Loucy (cell line): ENCODE results near the gene KIFC3.
"Not testable (repeated sequence)": the region's sequence is repeated elsewhere in the genome, so short reads cannot be mapped to it uniquely, and the experiment has no call there.

ENCODE experiments used
- H2AFZ ChIP-seq: fragments of 200-600 bp; sonication (generic); 2 replicates; pipeline ENCODE4 v1.6.0; 2016; ENCODE audit warnings: antibody characterized with exemption, mild to moderate bottlenecking, low read length, moderate library complexity
- H3F3A ChIP-seq: fragments of 200-600 bp; 2 replicates; pipeline ENCODE4 v1.6.0; 2016; ENCODE audit warnings: antibody characterized with exemption, low read depth, mild to moderate bottlenecking
- H3K27me3 ChIP-seq: fragments of 200-600 bp; sonication (generic); 2 replicates; pipeline ENCODE4 v1.6.1; 2014; ENCODE audit warnings: low read length, mild to moderate bottlenecking; ENCODE audit not compliant: insufficient read depth, poor library complexity, severe bottlenecking
- H3K36me3 ChIP-seq: fragments of 200-600 bp; sonication (generic); 2 replicates; pipeline ENCODE4 v1.6.1; 2016; ENCODE audit warnings: low read length; ENCODE audit not compliant: insufficient read depth
- H3K4me1 ChIP-seq: fragments of 200-600 bp; sonication (generic); 2 replicates; pipeline ENCODE4 v1.5.1; 2014; ENCODE audit warnings: low read length, mild to moderate bottlenecking; ENCODE audit not compliant: insufficient read depth, poor library complexity, severe bottlenecking
- H3K4me2 ChIP-seq: fragments of 200-600 bp; sonication (generic); 2 replicates; pipeline ENCODE4 v1.6.0; 2014; ENCODE audit warnings: antibody characterized with exemption, low read length, low read depth, mild to moderate bottlenecking; ENCODE audit not compliant: poor library complexity, severe bottlenecking
- H3K4me3 ChIP-seq: fragments of 200-600 bp; sonication (generic); 2 replicates; pipeline ENCODE4 v1.5.1; 2014; ENCODE audit warnings: low read length, mild to moderate bottlenecking, mixed read lengths; ENCODE audit not compliant: poor library complexity, severe bottlenecking
- H3K79me2 ChIP-seq: fragments of 200-600 bp; sonication (generic); 2 replicates; pipeline ENCODE4 v1.6.1; 2014; ENCODE audit warnings: low read length; ENCODE audit not compliant: insufficient read depth
- H3K9ac ChIP-seq: fragments of 200-600 bp; sonication (generic); 2 replicates; pipeline ENCODE4 v1.6.0; 2014; ENCODE audit warnings: mild to moderate bottlenecking, low read depth, low read length, moderate library complexity; ENCODE audit not compliant: poor library complexity, severe bottlenecking
- H3K9me2 ChIP-seq: fragments of 200-600 bp; sonication (generic); replicated peaks from 2 replicates; pipeline ENCODE4 v1.6.1; 2016; ENCODE audit warnings: low read depth, low read length, mixed read lengths
- H3K9me3 ChIP-seq: fragments of 200-600 bp; sonication (generic); 2 replicates; pipeline ENCODE4 v1.6.1; 2014; ENCODE audit warnings: mild to moderate bottlenecking, antibody characterized with exemption, low read length, low read depth; ENCODE audit not compliant: insufficient read depth
- H4K20me1 ChIP-seq: fragments of 200-600 bp; sonication (generic); 2 replicates; pipeline ENCODE4 v1.6.0; 2014; ENCODE audit warnings: antibody characterized with exemption, low read length, mild to moderate bottlenecking; ENCODE audit not compliant: insufficient read depth, poor library complexity, severe bottlenecking
- EZH2phosphoT487 ChIP-seq: fragments of 200-600 bp; IDR thresholded peaks from 2 replicates; pipeline ENCODE4 v1.6.1; 2018; ENCODE audit warnings: antibody characterized with exemption, mild to moderate bottlenecking, moderate library complexity, borderline replicate concordance
- TF ChIP-seq, protein P1 (sequence below): fragments of 200-600 bp; sonication (generic); conservative IDR thresholded peaks from 2 replicates; pipeline ENCODE4 v1.5.1; 2014; ENCODE audit warnings: mild to moderate bottlenecking, antibody characterized with exemption, low read length

The KIFC3 gene

DNA sequence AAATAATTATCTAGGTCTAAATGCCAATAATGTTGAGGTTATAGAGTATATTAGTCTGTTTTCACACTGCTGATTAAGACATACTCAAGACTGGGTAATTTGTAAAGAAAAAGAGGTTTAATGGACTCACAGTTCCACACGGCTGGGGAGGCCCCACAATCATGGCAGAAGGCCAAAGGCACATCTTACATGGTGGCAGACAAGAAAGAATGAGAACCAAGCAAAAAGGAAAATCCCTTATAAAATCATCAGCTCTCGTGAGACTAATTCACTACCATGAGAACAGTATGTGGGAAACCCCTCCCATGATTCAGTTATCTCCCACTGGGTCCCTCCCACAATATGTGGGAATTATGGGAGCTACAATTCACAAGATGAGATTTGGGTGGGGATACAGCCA lies 69.6 kb downstream of the KIFC3 start:
- no peak overlapping the region for H3K4me2 ChIP-seq
- H3K9ac ChIP-seq, result no peak overlapping the region
- H2AFZ ChIP-seq, result no peak overlapping the region
- no peaks in the 10 kb centered on the region for H3K9me3 ChIP-seq
- H3K27me3 ChIP-seq, result no peaks in the 10 kb centered on the region
- H4K20me1 ChIP-seq, result no peaks in the 10 kb centered on the region
- no peaks in the 10 kb centered on the region for H3K36me3 ChIP-seq
- TF ChIP-seq, protein P1, sequence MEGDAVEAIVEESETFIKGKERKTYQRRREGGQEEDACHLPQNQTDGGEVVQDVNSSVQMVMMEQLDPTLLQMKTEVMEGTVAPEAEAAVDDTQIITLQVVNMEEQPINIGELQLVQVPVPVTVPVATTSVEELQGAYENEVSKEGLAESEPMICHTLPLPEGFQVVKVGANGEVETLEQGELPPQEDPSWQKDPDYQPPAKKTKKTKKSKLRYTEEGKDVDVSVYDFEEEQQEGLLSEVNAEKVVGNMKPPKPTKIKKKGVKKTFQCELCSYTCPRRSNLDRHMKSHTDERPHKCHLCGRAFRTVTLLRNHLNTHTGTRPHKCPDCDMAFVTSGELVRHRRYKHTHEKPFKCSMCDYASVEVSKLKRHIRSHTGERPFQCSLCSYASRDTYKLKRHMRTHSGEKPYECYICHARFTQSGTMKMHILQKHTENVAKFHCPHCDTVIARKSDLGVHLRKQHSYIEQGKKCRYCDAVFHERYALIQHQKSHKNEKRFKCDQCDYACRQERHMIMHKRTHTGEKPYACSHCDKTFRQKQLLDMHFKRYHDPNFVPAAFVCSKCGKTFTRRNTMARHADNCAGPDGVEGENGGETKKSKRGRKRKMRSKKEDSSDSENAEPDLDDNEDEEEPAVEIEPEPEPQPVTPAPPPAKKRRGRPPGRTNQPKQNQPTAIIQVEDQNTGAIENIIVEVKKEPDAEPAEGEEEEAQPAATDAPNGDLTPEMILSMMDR, result no peak
- no peak for TF ChIP-seq EZH2phosphoT487
- H3K4me1 ChIP-seq, result peaks cover 16% of the 10 kb centered on the region
- H3K4me3 ChIP-seq, result no peak overlapping the region
- H3F3A ChIP-seq, result no peaks in the 10 kb centered on the region
- H3K79me2 ChIP-seq, result peaks cover 17% of the 10 kb centered on the region; the same call in 1 of the 2 replicates
- H3K9me2 ChIP-seq, result no peaks in the 10 kb centered on the region

DNA sequence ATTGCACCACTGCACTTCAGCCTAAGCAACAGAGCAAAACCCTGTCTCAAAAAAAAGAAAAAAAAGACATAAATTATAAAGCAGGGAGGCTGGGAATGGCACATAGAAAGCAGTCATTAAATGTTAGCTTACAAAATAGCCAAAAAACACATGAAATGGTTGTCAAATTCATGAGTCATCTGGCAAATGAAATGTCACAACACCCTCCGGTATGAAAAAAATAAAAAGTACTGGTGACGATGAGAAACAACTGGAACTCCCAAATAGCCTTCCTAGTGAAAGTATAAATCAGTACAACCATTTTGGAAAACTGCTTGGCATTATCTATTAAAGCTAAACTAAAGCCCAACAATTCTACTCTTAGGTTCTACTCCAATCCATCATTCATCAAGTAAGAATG lies 70.3 kb downstream of the KIFC3 start:
- Histone ChIP-seq H3K4me2 (no peak overlapping the region), H3K9ac (no peak overlapping the region), H3K36me3 (no peaks in the 10 kb centered on the region), H3K4me3 (no peak overlapping the region), H4K20me1 (no peaks in the 10 kb centered on the region), H3K9me2 (no peaks in the 10 kb centered on the region), H3K4me1 (peaks cover 9% of the 10 kb centered on the region), H3F3A (no peaks in the 10 kb centered on the region), H3K9me3 (no peaks in the 10 kb centered on the region), H2AFZ (no peak overlapping the region), H3K79me2 (peaks cover 11% of the 10 kb centered on the region; the same call in 1 of the 2 replicates), H3K27me3 (no peaks in the 10 kb centered on the region)
- TF ChIP-seq, protein P1, result no peak
- no peak for TF ChIP-seq EZH2phosphoT487

DNA sequence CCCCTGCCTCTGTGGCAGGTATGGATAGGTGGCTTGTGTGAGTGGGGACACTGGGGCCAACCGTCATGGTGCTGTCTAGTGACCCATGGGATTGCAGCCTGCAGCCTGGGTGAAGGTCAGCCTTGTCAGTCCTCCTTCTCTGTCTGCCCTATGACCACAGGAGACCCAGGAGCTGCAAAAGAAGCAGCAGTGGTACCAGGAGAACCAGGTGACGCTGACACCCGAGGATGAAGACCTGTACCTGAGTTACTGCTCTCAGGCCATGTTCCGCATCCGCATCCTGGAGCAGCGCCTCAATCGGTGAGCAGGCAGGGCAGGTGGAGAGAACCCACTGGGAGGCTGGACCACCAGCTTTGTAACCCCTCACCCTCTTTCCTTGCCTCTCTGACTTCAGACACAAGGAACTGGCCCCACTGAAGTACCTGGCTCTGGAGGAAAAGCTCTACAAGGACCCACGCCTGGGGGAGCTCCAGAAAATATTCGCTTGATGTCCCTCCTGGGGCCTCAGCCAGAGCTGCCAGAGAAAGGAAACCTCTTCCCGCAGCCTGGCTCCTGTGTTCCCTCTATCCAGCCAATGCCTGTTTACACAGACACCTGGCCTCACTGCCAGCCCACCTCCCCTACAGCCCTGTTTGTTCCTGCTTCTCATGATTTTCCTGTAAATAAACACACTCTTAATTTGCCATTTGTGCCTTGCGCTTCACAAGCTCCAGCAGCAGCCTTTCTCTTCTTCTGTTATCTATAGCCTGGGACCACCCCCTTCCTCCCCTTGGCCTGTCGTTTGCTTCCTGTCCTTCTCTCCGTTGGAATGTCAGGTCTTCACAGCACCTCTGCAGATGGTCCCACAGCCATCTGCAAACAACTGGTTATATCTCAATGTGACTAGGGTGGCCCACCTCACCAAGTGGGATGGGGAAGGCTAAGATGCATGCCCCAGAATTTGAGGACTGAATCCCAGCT lies 71.2 kb downstream of the KIFC3 start:
- Histone ChIP-seq H3K9me3 (no peaks in the 10 kb centered on the region), H3K9me2 (no peaks in the 10 kb centered on the region), H2AFZ (no peak overlapping the region), H4K20me1 (no peaks in the 10 kb centered on the region), H3K27me3 (no peaks in the 10 kb centered on the region), H3K4me1 (peaks cover 4% of the 10 kb centered on the region), H3K36me3 (no peaks in the 10 kb centered on the region), H3K79me2 (peaks cover 1% of the 10 kb centered on the region; the same call in 1 of the 2 replicates), H3K4me2 (no peak overlapping the region), H3F3A (no peaks in the 10 kb centered on the region), H3K4me3 (no peak overlapping the region), H3K9ac (no peak overlapping the region)
- TF ChIP-seq, protein P1, result no peak
- TF ChIP-seq EZH2phosphoT487, result no peak

DNA sequence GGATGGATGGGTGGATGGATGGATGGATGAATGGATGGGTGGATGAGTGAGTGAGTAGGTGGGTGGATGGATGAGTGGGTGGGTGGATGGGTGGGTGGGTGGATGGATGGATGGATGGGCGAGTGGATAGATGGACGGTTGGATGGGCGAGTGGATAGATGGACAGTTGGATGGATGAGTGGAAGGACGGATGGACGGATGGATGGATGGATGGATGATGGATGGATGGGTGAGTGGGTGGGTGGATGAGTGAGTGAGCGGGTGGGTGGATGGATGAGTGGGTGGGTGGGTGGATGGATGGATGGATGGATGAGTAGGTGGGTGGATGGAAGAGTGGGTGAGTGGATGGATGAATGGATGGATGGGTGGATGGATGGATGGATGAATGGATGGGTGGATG lies 72.4 kb downstream of the KIFC3 start:
- not testable (repeated sequence) for H3K79me2 ChIP-seq, H3K9me3 ChIP-seq, H3K27me3 ChIP-seq, H4K20me1 ChIP-seq, H3K9ac ChIP-seq, H3K4me2 ChIP-seq, H3K36me3 ChIP-seq, H3K4me1 ChIP-seq, H3K9me2 ChIP-seq, H3K4me3 ChIP-seq, H3F3A ChIP-seq, H2AFZ ChIP-seq
